Ishikawa (cell line): ENCODE results near the gene HRC.

ENCODE experiments used
- CEBPB ChIP-seq: IDR thresholded peaks from 2 replicates; pipeline ENCODE4 v1.6.1; 2012
- CREB1 ChIP-seq: IDR thresholded peaks from 2 replicates; pipeline ENCODE4 v1.6.1; 2012; ENCODE audit warnings: low read depth
- EGR1 ChIP-seq: IDR thresholded peaks from 2 replicates; pipeline ENCODE4 v1.6.1; 2012
- EP300 ChIP-seq: IDR thresholded peaks from 2 replicates; pipeline ENCODE4 v1.6.1; 2012; ENCODE audit warnings: borderline replicate concordance
- FOXM1 ChIP-seq: IDR thresholded peaks from 2 replicates; pipeline ENCODE4 v1.6.1; 2012; ENCODE audit warnings: low read depth, borderline replicate concordance
- MAX ChIP-seq: IDR thresholded peaks from 2 replicates; pipeline ENCODE4 v1.6.1; 2012
- NFIC ChIP-seq: IDR thresholded peaks from 2 replicates; pipeline ENCODE4 v1.6.1; 2012
- RAD21 ChIP-seq: IDR thresholded peaks from 2 replicates; pipeline ENCODE4 v1.6.1; 2012; ENCODE audit warnings: low read depth
- REST ChIP-seq: IDR thresholded peaks from 2 replicates; pipeline ENCODE4 v1.6.1; 2012; ENCODE audit warnings: low read depth, mild to moderate bottlenecking
- TAF1 ChIP-seq: IDR thresholded peaks from 2 replicates; pipeline ENCODE4 v1.6.1; 2012; ENCODE audit warnings: low read depth, mild to moderate bottlenecking
- TCF12 ChIP-seq: IDR thresholded peaks from 2 replicates; pipeline ENCODE4 v1.6.1; 2012; ENCODE audit warnings: low read depth
- TEAD4 ChIP-seq: IDR thresholded peaks from 2 replicates; pipeline ENCODE4 v1.6.1; 2012
- USF1 ChIP-seq: IDR thresholded peaks from 2 replicates; pipeline ENCODE4 v1.6.1; 2012
- YY1 ChIP-seq: IDR thresholded peaks from 2 replicates; pipeline ENCODE4 v1.6.1; 2012; ENCODE audit warnings: low read depth
- ZBTB7A ChIP-seq: IDR thresholded peaks from 2 replicates; pipeline ENCODE4 v1.6.1; 2012; ENCODE audit warnings: low read depth

HRC gene

GRCh38 chr19:49196527-49197240, 41.5 kb upstream of the HRC start:
- TF ChIP-seq ZBTB7A (peak; percentile 62; the same call in 1 of the 2 replicates), MAX (peak; percentile 64), EGR1 (peak; percentile 93), TCF12 (no peak), REST (no peak), CEBPB (no peak), RAD21 (peak; percentile 5; the same call in 1 of the 2 replicates), TAF1 (0 out of 2 replicates have a peak, but pooled peaks have one; percentile 29), EP300 (no peak; the same call in 1 of the 2 replicates), TEAD4 (0 out of 2 replicates have a peak, but pooled peaks have one; percentile 23), USF1 (no peak), NFIC (peak; percentile 63), FOXM1 (no peak), YY1 (no peak), CREB1 (no peak)

- TF ChIP-seq EP300 (no peak), TAF1 (no peak), TEAD4 (no peak), ZBTB7A (no peak), NFIC (no peak)
Measured at GRCh38 chr19:49194408-49194807, 39.2 kb upstream of the HRC start.

GRCh38 chr19:49193822-49194394, 38.7 kb upstream of the HRC start:
- TF ChIP-seq FOXM1 (no peak), TCF12 (no peak), EGR1 (no peak), CREB1 (no peak), USF1 (no peak), CEBPB (no peak), REST (no peak), ZBTB7A (no peak), TEAD4 (no peak), MAX (no peak)

GRCh38 chr19:49190781-49191180, 35.6 kb upstream of the HRC start:
- TF ChIP-seq FOXM1, result no peak
- no peak for TF ChIP-seq TCF12
- no peak for TF ChIP-seq USF1
- TF ChIP-seq MAX, result no peak
- no peak for TF ChIP-seq REST
- TF ChIP-seq EP300, result no peak
- no peak for TF ChIP-seq EGR1
- no peak for TF ChIP-seq ZBTB7A
- no peak for TF ChIP-seq YY1
- no peak for TF ChIP-seq TAF1
- no peak for TF ChIP-seq CREB1
- TF ChIP-seq TEAD4, result no peak
- TF ChIP-seq CEBPB, result no peak
- no peak for TF ChIP-seq NFIC
- no peak for TF ChIP-seq RAD21
